ENCODE measurements around the gene ARHGAP15.

The ARHGAP15 gene

GRCh38 chr2:143807192-143807591, 678.0 kb downstream of the ARHGAP15 start:
- H3K4me1 ChIP-seq (ENCODE audit: insufficient read depth, low read length, severe bottlenecking), result peaks cover 11% of the 10 kb centered on the region
- no peaks in the 10 kb centered on the region for H3K9me2 ChIP-seq (ENCODE audit: low read depth, low read length)
- no peaks in the 10 kb centered on the region for H3K79me2 ChIP-seq (ENCODE audit: insufficient read depth, low read length)
- no peak overlapping the region for H2AFZ ChIP-seq (ENCODE audit: low read length)
- H3K9me3 ChIP-seq (ENCODE audit: low read length), result no peaks in the 10 kb centered on the region
- no peak overlapping the region for H3K27ac ChIP-seq (ENCODE audit: low read depth, low read length, poor library complexity, severe bottlenecking)
- H4K20me1 ChIP-seq (ENCODE audit: insufficient read depth, low read length), result no peaks in the 10 kb centered on the region
- TF ChIP-seq, protein P1, sequence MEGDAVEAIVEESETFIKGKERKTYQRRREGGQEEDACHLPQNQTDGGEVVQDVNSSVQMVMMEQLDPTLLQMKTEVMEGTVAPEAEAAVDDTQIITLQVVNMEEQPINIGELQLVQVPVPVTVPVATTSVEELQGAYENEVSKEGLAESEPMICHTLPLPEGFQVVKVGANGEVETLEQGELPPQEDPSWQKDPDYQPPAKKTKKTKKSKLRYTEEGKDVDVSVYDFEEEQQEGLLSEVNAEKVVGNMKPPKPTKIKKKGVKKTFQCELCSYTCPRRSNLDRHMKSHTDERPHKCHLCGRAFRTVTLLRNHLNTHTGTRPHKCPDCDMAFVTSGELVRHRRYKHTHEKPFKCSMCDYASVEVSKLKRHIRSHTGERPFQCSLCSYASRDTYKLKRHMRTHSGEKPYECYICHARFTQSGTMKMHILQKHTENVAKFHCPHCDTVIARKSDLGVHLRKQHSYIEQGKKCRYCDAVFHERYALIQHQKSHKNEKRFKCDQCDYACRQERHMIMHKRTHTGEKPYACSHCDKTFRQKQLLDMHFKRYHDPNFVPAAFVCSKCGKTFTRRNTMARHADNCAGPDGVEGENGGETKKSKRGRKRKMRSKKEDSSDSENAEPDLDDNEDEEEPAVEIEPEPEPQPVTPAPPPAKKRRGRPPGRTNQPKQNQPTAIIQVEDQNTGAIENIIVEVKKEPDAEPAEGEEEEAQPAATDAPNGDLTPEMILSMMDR (IDR thresholded peaks at IDR 0.05; ENCODE audit: low read length), result no peak
- TF ChIP-seq EZH2 (IDR thresholded peaks at IDR 0.05; ENCODE audit: borderline replicate concordance, low read length), result no peak
- no peaks in the 10 kb centered on the region for H3F3A ChIP-seq (ENCODE audit: insufficient read depth, low read length)
- no peak overlapping the region for H3K4me2 ChIP-seq (ENCODE audit: low read length)
- no peak overlapping the region for H3K4me3 ChIP-seq (ENCODE audit: low read depth, low read length, poor library complexity, severe bottlenecking)
- H3K27me3 ChIP-seq (ENCODE audit: insufficient read depth, low read length), result no peaks in the 10 kb centered on the region
- no peak overlapping the region for H3K9ac ChIP-seq (ENCODE audit: low read length)
- H3K36me3 ChIP-seq (ENCODE audit: insufficient read depth, low read length), result no peaks in the 10 kb centered on the region

DNA sequence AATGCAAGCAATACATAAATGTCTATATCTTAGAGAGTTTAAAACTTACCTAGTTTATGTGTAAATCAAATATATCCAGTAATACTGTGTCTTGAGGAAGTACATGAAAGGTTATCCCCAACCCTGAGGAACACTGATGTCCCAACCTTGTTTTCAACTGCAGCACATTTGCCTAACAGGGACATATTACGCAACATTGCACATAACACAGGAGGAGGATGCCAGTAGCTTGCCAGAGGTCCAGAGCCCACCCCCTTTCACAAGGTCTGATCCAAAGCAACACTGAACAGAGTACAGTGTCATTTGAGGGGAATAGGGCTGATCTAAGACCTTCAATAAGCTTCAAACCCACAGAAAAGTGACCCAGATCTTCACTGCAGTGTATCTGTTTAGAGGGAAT, 678.5 kb downstream of the ARHGAP15 start:
- H3K36me3 ChIP-seq (ENCODE audit: insufficient read depth, low read length), result no peaks in the 10 kb centered on the region
- no peak overlapping the region for H2AFZ ChIP-seq (ENCODE audit: low read length)
- no peak overlapping the region for H3K9ac ChIP-seq (ENCODE audit: low read length)
- no peak overlapping the region for H3K27ac ChIP-seq (ENCODE audit: low read depth, low read length, poor library complexity, severe bottlenecking)
- no peaks in the 10 kb centered on the region for H3K79me2 ChIP-seq (ENCODE audit: insufficient read depth, low read length)
- H3K4me3 ChIP-seq (ENCODE audit: low read depth, low read length, poor library complexity, severe bottlenecking), result no peak overlapping the region
- no peak for TF ChIP-seq EZH2 (IDR thresholded peaks at IDR 0.05; ENCODE audit: borderline replicate concordance, low read length)
- TF ChIP-seq, protein P1 (IDR thresholded peaks at IDR 0.05; ENCODE audit: low read length), result no peak
- peaks cover 8% of the 10 kb centered on the region for H3K4me1 ChIP-seq (ENCODE audit: insufficient read depth, low read length, severe bottlenecking)
- H3F3A ChIP-seq (ENCODE audit: insufficient read depth, low read length), result no peaks in the 10 kb centered on the region
- no peaks in the 10 kb centered on the region for H3K27me3 ChIP-seq (ENCODE audit: insufficient read depth, low read length)
- no peaks in the 10 kb centered on the region for H4K20me1 ChIP-seq (ENCODE audit: insufficient read depth, low read length)
- no peak overlapping the region for H3K4me2 ChIP-seq (ENCODE audit: low read length)
- no peaks in the 10 kb centered on the region for H3K9me2 ChIP-seq (ENCODE audit: low read depth, low read length)
- no peaks in the 10 kb centered on the region for H3K9me3 ChIP-seq (ENCODE audit: low read length)

- Histone ChIP-seq H3K4me3 (ENCODE audit: low read depth, low read length, poor library complexity, severe bottlenecking) (no peak overlapping the region), H3K9me3 (ENCODE audit: low read length) (no peaks in the 10 kb centered on the region), H2AFZ (ENCODE audit: low read length) (no peak overlapping the region), H3K4me1 (ENCODE audit: insufficient read depth, low read length, severe bottlenecking) (peaks cover 3% of the 10 kb centered on the region), H3K79me2 (ENCODE audit: insufficient read depth, low read length) (no peaks in the 10 kb centered on the region), H3K9me2 (ENCODE audit: low read depth, low read length) (no peaks in the 10 kb centered on the region), H3K9ac (ENCODE audit: low read length) (no peak overlapping the region), H3K27me3 (ENCODE audit: insufficient read depth, low read length) (no peaks in the 10 kb centered on the region), H4K20me1 (ENCODE audit: insufficient read depth, low read length) (no peaks in the 10 kb centered on the region), H3F3A (ENCODE audit: insufficient read depth, low read length) (no peaks in the 10 kb centered on the region), H3K36me3 (ENCODE audit: insufficient read depth, low read length) (no peaks in the 10 kb centered on the region), H3K27ac (ENCODE audit: low read depth, low read length, poor library complexity, severe bottlenecking) (no peak overlapping the region), H3K4me2 (ENCODE audit: low read length) (no peak overlapping the region)
- TF ChIP-seq, protein P1 (IDR thresholded peaks at IDR 0.05; ENCODE audit: low read length), result no peak
- no peak for TF ChIP-seq EZH2 (IDR thresholded peaks at IDR 0.05; ENCODE audit: borderline replicate concordance, low read length)
Measured at GRCh38 chr2:143808166-143808565, 678.9 kb downstream of the ARHGAP15 start.
